GM10248 (cell line): ENCODE results near the gene GRIK3.

Source experiments
- CTCF ChIA-PET: fragments of 300-600 bp; sonication (Branson Sonifier 250); formaldehyde crosslinking; extraction: SDS; loops from one replicate; lab custom pipeline; 2021; ENCODE audit warnings: antibody characterized with exemption; lab: Yijun Ruan, JAX
- POLR2A ChIA-PET: fragments of 350-650 bp; sonication (Branson Sonifier 250); formaldehyde crosslinking; extraction: SDS; loops from one replicate; lab custom pipeline; 2020; ENCODE audit warnings: antibody characterized with exemption; lab: Yijun Ruan, JAX
- DNase-seq: peaks from one replicate; pipeline ENCODE4 v3.0.0; 2012; ENCODE audit errors: extremely low spot score
- CTCF ChIP-seq: IDR thresholded peaks from 2 replicates; pipeline ENCODE4 v1.5.1; 2012; ENCODE audit warnings: mild to moderate bottlenecking, low read depth; ENCODE audit errors: extremely low read depth, missing control alignments, control extremely low read depth

The GRIK3 gene

DNA sequence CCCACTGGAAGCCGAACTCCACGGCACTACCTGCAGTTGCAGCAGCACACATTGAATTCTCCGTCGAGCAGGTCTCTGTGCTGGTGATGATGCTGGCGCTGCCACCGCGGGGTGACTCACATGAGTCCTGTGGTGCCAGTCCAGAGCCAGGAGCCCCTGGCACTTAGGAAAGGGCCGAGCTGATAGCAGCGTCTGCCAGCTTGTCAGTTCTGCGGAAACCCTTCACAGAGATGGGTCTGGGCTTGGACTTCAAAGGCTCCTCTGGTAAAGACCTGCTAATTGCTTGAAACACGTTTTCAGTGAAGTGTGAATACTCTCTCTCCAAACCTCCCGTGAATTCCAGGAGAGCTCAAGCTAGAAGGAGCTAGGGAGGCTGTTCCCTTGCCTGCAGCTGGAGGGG, 92.2 kb downstream of the GRIK3 start:
- no peak for DNase-seq
- ChIA-PET POLR2A (no interaction called here), CTCF (interaction anchor here (1.1 kb wide), 1 partner anchor 79 kb away, joined by 3 read pairs; no protein-coding TSS in a partner anchor)
- no peak for TF ChIP-seq CTCF

- POLR2A ChIA-PET: no interaction called here
- no peak for DNase-seq
- TF ChIP-seq CTCF: no peak
- CTCF ChIA-PET: no interaction called here
Observed at GRCh38 chr1:36941316-36941978, 92.9 kb downstream of the GRIK3 start.

DNA sequence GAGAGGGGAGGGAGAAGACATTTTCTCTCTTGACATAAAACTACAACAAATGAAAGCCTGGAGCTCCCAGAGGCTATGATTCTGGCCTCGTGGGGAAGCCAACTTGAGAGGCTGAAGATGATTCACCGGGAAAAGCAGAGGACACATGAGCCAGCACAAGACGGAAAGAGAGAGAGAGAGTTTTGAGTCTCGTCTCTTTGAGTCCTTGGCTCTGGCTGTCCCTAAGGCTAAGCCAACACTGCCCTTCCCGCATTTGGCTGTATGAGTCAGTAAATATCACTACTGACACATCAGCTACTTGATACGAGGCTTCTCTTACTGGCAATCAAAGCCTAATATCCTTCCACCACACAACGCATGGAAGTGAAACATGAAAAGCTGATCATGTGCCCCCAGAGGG, 95.5 kb downstream of the GRIK3 start:
- DNase-seq: no peak
- no peak for TF ChIP-seq CTCF
- POLR2A ChIA-PET: no interaction called here
- CTCF ChIA-PET: no interaction called here

DNA sequence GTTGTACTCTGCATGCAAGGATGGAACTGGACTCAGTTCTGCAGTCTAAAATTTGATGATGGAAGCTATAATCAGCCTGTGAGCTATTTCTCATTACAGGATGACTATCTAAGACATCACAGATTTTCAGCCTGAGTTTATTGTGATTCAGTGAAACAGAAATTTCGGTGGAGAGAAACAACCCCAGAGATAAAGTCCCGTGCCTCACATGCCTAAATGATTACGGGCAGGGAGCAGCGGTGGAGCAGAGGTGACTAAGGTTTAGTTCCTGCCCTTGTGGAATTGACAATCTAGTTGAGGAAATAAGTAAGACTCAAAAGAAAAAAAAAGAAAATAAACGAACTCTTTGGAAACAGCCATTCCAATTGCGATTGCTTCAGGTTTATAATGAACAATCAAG, 96.9 kb downstream of the GRIK3 start:
- ChIA-PET CTCF (interaction anchor here (1.2 kb wide), 1 partner anchor 9 kb away, joined by 4 read pairs; no protein-coding TSS in a partner anchor), POLR2A (no interaction called here)
- no peak for DNase-seq
- no peak for TF ChIP-seq CTCF

DNA sequence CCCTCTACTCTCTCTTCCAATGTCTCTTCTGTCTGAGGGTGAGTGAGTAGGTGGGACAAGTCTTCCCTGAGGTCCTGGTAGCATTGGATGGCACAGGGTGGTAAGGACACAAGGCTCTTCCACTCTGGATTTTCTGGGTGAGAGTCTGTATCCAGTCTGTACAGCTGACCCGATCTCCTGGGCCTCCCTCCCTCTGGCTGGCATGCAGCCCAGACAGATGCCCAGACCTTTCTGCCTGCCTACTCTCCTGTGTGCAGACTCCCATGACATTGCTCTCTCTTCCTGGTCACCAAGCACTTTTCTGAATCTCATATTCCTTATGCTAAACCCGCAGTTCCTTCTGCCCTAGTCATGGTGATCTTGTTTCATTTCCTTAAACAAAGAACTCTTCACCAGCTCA, 100.3 kb downstream of the GRIK3 start:
- ChIA-PET CTCF (no interaction called here), POLR2A (no interaction called here)
- no peak for TF ChIP-seq CTCF
- DNase-seq: no peak

DNA sequence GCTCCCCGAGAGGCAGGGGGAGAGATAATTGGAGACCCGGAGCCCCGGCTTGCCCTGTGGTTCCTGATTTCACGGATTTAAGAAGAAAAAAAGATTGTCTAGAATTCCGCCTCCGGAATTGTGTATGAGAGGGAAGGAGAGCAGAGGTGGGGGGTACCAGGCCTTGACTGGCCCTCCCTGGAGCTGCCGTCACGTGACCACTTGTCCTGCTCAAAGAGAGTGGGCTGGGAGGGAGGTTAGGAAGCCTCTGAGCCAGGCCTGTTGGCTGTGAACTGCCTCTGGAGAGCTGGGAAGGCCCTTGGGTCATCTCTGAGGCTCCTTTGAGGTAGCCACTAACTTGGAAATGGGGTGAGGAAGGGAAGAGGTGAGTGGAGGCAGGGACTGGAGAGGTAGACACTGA, 106.5 kb downstream of the GRIK3 start:
- DNase-seq: no peak

More for the DNA sequence above, 106.5 kb downstream of the GRIK3 start:
- no peak for TF ChIP-seq CTCF
- ChIA-PET POLR2A (no interaction called here), CTCF (interaction anchor here (1.2 kb wide), 1 partner anchor 9 kb away, joined by 4 read pairs; no protein-coding TSS in a partner anchor)
